Globus pallidus (tissue), 1 donor: ENCODE results near the gene PLXNA3.
"Not testable (repeated sequence)": the region's sequence is repeated elsewhere in the genome, so short reads cannot be mapped to it uniquely, and the experiment has no call there.

Experiments
- DNase-seq: peaks from one replicate; pipeline ENCODE4 v3.0.0-alpha.2; 2015; ENCODE audit warnings: low spot score

PLXNA3 gene

DNA sequence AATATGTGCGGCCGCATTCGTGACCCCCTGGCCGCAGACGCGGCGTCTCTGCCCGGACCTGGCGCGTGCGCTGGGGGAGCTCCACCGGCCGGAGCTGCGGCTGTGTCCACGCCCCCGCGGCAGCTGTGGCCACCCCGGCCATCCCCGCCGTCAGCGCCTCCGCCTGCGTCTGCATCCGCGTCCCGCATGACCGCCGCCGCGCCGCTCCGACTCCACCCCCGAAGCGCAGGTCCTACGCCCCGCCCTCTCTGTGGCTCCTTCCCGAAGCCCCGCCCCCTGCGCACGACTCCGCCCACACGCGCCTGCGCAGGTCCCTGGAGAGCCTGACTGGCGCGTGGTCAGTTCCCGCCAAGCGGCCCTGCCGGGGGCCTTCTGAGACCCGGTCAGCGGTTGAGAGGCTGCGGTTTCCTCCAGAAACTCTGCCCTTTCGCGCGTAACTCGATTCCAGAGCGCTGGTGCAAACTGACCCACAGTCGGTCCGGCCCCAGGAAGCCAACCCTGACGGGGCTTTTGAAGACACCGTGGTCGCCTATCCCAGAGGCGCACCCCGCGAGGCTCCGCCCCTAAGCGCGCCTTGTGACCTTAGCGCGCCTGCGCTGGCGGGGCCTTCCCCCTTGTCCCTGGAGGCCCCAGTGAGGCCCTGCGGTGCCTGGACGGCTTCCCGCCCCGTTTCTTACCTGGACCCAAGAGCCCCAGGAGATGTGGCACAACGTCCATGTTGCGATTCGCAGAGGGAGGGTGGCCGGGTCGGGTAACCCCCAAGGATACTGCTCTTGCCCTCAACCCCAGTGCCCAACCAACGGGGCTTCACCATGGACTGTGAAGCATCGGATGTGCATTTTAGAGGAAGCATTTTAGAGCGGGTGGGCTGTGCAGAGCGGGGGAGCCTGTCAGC, 20.9 kb downstream of the PLXNA3 start, which contains the start of gene LAGE3:
TSS of gene LAGE3 (minus strand) at position 554 of the 895 bp plus-strand sequence. CDS start at position 188, 366 bp downstream.
- peak; percentile 87 for DNase-seq

- no peak for DNase-seq
Observed at GRCh38 chrX:154481195-154481594, 23.1 kb downstream of the PLXNA3 start.

GRCh38 chrX:154481911-154482601, 24.0 kb downstream of the PLXNA3 start:
- no peak for DNase-seq

- no peak for DNase-seq
Observed at GRCh38 chrX:154482786-154483185, 24.7 kb downstream of the PLXNA3 start.

DNA sequence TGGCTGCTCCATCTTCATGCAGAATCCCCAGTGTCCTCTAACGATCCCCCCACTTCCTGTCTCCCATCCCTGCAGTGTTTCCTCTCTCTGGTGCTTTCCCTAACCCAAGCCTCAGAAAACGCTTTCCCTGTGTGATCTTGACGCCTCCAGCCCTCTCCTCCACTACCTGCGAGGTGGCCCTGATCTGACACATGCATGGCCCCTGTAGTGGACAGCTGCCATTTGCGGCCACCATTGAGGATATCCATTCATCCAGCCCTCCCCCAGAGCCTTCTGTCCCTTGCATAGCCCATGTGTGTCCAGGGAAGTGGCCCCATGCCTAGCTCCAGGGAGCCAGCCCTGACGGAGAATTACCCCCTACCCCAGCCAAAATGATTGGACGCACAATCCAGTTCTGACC, 25.2 kb downstream of the PLXNA3 start:
- DNase-seq: no peak

DNA sequence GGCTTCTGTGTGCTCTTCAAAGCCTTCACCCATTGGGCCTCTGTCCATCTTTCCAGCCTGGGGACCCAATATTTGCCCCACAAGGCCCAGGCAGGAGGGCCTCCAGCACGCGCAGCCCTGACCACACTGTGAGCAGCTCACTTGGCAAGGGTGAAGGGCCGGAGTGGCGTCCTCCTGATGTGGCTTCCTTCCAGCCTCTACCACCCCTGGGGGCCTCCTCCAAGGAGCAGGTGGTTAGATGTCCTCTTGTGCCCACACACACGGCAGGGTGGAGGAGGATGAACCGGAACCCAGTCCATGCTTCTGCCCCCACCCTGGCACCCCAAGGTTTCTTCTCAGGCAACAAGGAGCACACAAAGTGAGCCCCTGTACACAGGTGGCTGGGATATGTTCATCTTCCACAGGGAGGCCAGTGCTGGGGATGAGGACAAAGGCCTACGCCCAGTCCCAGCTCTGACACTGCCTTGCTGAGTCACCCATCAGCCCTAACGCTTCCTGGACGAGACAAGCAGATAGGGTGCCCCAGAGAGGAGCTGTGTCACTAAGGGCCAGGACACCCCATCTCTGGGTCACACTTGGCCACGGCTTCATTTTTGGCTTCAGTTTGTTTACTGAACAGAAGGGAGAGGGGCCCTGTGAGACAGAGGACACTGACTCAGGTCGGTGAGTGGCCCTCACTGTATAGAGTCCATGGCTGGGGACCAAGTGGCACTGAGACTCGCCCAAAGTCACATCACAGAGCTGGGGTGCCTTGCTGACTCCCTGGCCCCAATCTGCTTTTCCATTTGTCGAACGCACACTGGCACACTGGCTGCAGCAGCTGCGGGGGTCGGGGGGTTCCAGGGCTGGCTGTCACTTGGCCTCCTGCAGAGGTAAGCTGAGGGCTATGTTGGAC, 26.4 kb downstream of the PLXNA3 start:
- DNase-seq: no peak

DNA sequence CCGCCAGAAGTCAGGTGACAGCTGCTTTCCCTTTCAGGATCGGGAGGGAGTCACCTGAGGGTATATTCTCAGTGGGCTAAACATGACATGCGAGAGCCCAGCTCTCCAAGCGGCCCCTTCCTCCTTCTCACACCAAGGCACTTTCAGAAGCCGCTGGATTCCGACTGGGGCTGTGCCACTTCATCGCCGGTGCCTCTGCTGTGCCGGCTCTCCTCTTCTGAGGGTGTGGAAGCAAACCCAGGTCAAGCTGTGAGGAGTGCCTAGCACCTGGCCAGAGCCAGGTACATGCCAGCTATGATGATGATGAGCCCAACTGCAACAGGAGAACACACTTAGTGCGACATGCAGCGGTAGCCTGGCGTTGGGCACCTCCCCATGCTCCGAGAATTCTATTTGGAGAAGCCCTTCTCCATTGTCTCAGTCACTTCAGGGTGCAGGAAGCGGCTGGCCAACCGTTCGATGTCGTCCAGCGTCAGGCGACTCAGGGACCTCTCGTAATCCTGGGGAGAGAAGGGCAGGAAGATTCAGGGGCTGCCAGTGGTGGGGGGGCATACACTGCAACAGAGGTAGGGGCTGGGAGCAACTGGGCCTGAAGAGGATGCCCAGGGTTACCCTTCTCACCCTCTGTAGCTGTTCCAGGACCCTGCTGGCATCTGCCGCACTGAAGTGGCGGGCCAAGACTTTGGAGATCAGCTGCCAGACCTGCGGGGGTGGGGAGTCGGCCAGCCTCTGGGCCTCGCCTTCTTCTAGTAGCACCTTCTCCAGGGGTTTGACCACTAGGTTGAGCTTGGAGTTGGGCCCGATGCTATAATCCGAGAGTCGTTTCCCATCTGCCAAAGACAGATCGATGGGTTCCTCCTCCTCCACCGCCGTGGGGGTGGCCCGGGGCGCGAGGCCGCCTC, 27.3 kb downstream of the PLXNA3 start:
- DNase-seq: no peak

GRCh38 chrX:154486052-154486395, 27.9 kb downstream of the PLXNA3 start:
- DNase-seq: no peak

GRCh38 chrX:154486396-154487207, 28.5 kb downstream of the PLXNA3 start, which contains the start of gene UBL4A:
Gene UBL4A (minus strand): TSS chrX:154486615. CDS start chrX:154486584, 31 bp downstream.
- DNase-seq: no peak

GRCh38 chrX:154487518-154488290, 29.6 kb downstream of the PLXNA3 start:
- DNase-seq: no peak

- DNase-seq: no peak
Observed at GRCh38 chrX:154488336-154489075, 30.4 kb downstream of the PLXNA3 start.

GRCh38 chrX:154489182-154489581, 31.1 kb downstream of the PLXNA3 start:
- no peak for DNase-seq

- DNase-seq: no peak
Observed at GRCh38 chrX:154490021-154490413, 31.9 kb downstream of the PLXNA3 start.

GRCh38 chrX:154490414-154491083, 32.5 kb downstream of the PLXNA3 start, which contains the start of gene SLC10A3:
Gene SLC10A3 (minus strand): TSS chrX:154490629. CDS start chrX:154488940, 1,689 bp downstream.
- peak; percentile 95 for DNase-seq

DNA sequence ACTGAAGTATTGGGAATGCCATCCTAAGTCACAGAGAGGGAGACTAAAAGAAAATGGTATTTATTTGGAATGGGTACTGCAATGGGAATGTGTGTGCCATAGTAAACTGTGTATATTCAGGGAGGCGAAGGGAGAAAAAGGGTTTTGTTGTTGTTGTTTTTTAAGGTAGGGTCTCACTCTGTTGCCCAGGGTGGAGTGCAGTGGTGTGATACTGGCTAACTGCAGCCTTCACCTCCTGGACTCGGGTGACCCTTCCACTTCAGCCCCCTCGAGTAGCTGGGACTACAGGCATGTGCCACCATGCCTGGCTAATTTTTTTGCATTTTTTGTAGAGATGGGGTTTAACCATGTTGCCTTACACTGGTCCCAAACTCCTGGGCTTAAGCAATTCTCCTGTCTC, 36.6 kb downstream of the PLXNA3 start:
- DNase-seq: no peak

DNA sequence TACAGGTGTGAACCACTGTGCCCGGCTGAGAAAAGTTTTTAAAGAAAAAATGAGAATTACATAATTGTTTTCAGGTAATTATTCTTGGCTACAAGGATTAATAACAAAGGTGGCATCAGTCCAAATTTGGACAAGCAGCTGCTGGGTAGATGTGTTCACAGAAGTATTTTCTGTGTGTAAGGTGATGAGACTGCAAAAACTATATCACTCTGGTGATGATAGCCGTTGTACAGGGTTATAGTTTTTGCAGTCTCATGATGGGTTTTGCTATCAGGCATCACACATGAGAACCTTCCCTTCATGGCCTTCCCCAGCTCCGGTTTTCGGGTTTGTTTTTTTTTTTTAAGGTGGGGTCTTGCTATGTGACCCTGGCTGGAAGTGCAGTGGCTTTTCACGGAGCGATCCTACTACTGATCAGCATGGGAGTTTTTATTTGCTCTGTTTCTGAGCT, 37.4 kb downstream of the PLXNA3 start:
- no peak for DNase-seq

DNA sequence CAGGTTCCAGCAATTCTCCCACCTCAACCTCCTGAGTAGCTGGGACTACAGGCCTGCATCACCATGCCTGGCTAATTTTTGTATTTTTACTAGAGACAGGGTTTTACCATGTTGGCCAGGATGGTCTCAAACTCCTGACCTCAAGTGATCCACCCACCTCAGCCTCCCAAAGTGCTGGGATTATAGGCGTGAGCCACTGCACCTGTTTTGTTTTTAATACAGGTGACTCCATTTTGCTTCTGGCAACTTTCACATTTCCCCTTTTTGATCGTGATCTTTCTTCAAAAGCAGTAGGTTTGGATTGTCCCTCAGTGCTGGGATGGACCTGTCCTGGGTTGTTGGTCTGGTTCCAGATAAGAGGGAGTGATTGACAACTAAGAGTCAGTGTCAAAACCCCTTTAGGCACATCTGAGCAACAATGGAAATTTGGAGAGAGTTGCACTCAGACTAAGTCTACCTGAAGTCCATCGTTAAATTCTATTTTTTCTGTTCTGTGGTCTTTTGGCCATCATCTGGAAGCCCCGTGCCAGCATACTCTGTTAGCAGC, 38.6 kb downstream of the PLXNA3 start:
- DNase-seq: not testable (repeated sequence)

GRCh38 chrX:154501423-154501822, 43.3 kb downstream of the PLXNA3 start:
- DNase-seq: not testable (repeated sequence)
